HS-27A (cell line): ENCODE data around the gene SAMD4B.
A peak's percentile ranks its signal among the peaks of the same experiment; 100 is the strongest.

Experiments
- DNase-seq: peaks from one replicate; pipeline ENCODE4 v3.0.0-alpha.2; 2012; ENCODE audit warnings: low read depth, missing footprints

The SAMD4B gene

DNA sequence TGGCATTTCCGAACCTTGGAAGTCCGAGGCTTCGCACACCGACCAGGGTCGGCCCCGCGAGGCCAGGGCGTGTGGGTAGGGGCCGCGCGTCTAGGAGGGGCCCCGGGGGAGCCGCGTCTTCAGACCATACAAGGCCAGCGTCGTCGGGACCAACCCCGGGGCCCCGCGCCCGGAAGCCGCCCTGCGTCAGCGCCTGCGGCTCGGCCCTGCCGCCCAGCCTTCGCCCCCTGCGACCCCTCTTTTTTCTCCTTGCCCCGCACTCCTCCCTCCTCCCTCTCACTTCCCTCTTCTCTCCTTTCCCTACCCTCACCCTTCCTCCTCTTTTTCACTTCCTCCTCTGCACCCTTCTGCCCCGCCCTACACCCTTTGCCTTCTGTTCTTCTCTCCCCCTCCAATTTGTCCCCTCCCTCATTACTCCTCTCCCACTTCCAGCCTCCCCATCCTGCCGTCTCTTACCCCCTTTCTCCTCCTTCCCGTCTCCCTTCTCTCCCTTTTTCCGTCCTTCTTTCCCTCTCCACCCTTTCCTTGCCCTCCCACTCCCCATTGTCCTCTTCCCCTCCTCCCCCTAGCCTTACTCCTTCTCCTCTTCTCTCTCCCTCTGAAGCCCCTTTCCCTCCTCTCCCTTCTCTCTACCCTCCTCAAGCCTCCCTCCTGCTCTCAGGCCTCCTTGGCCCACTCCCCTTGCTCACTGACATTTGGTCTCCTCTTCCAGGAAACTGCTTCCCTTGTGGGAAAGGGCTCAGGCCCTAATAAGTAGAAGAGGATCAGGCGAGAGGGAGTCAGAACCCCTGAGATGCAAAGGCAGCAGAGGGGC, 68.0 kb downstream of the SAMD4B start:
- no peak for DNase-seq

DNA sequence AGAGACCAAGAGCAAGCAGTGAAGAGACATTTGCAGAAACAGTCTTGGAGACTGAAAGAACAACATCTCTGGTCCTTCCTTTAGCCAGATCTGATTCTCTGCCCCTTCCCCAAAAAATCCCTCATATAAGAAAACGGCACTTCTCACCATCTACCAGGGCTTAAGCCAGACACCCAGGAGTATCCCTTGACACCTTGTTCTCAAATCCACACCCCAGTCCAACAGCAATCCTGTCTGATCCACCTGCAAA, 68.5 kb downstream of the SAMD4B start:
- no peak for DNase-seq

DNA sequence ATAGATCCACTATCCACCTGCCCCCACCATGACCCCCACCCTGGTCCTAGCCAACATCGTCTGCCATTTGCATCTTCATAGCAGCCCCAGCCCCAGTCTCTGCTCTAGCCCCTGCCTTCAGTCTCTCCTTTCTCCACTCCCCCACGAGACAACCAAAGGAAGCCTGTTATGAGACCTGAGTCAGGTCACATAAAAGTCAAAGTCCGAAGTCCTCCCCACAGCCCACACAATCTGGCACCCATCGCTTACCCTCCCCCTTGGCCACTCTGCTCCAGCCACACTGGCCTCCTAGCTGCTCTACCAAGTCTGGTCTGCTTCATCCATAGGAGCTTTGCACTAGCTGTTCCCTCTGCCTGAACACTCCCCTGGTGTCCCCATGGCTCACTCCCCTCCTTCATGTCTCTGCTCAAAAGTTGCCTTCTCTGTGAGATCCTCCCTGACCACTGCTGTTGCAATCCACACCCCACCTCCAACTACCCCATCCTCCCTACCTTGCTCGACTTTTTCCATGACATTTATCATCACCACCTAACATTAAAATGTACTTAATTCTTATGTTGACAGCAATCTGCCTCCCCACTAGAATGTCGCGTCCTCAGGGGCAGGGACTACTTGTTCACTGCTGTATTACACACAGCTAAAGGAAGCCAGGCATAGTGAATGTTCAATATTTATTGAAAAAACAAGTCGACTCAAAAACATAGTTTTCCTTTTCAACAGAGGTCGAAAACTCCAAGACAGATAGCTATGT, 69.0 kb downstream of the SAMD4B start:
- DNase-seq, result no peak

DNA sequence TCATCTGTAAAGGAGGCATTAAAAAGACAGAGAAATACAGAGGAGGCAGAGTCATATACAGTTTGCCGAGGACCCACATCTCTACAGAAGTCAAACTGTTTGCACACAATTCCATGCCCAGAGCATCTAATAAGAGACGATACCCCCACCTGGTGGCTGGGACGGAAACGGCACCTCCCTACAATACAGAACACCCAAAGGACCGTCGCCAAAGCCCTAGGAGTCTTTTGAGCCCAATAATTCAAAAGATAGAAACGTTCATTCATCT, 69.5 kb downstream of the SAMD4B start:
- peak; percentile 99 for DNase-seq

DNA sequence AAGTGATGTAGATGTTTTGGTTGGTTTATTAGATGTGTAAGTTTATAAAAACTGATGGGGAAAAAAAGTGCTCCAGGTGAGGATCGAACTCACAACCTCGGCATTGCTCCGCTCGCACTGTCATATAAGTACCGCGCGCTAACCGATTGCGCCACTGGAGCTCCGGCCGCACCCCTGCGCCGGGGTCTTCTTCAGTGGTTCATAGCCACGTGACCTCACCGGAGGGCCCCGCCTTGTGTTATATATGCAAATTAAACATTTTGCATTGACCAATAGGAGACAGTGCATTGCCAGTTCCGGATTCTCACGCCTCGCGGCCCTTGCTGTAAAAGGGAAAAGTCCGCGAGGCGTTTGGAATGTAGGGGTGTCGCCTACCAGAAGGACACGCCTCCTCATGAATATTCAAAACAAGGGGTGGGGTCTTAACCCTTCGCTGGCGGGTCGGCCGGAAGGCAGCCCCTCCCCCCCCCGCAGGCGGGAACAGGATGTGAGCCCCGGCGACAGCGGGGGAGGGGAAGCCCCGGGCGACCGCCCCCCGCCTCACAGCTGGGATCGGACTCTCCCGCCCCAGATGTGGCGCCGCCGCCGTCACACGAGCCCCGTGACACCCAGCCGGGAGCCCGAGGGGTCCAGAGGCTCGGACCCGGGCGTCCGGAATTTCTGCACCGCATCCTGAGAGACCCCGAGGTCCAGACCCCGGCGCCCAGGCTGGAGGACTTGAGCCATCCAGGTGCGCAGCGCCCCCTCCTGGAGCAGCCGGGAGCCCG, 70.1 kb downstream of the SAMD4B start, which contains the start of gene PLEKHG2:
Gene PLEKHG2 (plus strand): TSS at position 570 of the 767 bp plus-strand sequence. CDS start 1,418 bp downstream, outside the sequence.
- DNase-seq, result peak; percentile 100

DNA sequence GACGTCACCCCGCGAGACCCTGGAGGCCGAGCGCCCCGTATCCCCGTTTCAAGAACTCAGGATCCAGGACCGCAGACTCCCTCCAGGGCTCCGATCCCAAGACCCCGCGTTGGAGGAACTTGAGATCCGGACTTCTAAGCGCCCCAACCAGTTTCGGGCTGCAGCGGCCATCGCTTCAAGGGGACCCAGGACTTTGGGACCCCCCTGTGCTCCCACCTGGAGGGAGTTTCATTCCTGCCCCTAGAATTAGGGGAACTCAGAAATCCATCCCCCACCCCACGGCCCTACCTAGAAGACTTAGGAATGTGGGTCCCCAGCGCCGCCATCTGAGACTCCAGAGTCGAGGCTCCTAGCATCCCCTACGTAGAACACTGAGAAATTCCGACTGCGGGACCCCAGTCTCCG, 70.6 kb downstream of the SAMD4B start:
- no peak for DNase-seq

DNA sequence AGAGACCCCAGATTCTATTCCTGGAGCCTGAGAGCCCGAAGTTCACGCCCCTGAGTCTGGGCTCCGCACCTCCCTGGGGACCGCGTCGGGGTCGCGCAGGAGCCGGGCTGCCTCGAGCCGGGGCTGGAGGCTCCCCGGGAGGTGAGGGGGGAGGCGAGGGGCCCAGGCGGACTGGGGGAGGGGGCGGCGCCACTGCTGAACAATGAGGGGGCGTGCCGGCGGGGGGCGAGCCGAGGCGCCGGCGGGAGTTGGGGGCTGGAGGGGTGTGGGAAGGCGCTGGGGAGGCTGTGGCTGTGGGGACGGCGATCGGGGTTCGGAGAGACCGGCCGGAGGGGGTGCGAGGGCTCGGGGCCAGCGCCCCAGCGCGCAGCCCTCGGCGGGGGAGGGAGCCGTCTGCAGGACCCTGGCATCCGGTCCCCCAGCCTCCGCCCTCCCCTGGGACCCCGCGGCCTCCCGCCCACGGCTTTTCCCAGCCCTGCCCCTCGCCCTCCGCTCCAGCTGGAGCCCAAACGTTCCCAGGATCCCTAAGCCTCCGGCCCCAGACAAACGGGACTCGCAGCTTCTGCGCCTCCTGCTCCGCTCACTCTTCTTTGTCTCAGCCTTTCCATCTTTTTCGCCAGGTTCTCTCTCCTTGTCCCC, 71.2 kb downstream of the SAMD4B start:
- no peak for DNase-seq

DNA sequence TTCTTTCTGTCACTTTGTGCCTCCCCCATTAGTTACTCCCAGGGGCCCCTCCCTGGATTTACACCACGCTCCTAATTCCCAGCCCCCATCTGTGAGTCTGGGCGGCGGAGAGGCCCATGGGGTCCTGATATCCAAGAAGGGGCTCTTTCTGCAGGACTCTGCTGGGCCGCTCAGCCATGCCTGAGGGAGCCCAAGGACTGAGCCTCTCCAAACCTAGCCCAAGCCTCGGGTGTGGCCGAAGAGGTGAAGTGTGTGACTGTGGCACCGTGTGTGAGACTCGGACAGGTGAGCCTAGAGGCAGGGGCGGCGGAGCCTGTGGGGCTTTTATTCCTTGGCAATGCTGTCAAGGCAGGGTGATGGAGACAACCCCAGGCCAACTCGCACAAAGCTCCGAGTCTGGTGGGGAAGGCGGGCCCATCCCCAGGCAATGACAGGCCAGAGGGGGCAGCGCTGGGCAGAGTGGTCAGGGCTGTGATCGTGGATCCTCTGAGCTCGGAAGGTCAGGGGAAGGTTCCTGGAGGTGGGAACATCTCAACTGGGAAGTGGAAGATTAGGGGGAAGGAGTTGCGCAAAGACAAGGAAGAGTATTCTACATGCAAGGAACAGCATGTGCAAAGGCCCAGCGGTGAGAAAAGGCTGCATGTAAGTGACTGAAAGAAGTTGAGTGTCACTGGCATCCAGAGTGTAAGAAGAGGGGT, 71.8 kb downstream of the SAMD4B start:
- no peak for DNase-seq

DNA sequence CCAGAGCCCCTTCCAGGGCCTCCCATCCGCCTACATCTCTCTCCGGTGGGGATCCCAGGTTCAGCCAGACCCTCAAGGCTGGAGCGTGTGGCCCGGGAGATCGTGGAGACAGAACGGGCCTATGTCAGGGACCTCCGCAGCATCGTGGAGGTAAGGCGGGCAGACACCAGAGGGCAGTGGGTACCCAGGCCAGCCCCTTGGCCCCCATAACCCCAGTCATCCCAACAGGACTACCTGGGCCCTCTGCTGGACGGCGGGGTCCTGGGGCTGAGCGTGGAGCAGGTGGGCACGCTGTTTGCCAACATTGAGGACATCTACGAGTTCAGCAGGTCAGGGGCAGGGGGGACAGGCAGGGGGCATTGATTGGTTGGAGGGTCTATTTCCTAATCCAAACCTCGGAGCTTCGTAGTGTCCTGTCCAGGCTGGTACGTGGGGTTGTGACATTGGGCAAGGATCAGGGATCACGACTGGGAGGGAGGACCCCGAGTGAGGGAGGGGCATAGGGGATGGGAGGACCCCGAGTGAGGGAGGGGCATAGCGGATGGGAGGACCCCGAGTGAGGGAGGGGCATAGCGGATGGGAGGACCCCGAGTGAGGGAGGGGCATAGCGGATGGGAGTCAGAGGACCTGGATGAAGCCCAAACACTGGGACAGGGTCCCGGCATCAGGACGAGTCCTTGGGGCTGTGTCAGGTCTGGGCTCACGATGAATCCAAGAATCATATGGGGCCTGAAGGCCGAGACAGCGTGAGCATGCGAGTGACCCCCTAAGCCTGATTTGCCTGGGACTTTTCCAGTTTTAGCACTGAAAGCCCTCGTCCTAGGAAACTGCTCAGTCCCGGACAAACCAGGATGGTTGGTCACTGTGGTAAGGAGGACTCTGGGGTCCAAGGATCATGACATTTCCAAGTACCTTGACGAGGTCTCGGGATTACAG, 73.2 kb downstream of the SAMD4B start:
- no peak for DNase-seq

DNA sequence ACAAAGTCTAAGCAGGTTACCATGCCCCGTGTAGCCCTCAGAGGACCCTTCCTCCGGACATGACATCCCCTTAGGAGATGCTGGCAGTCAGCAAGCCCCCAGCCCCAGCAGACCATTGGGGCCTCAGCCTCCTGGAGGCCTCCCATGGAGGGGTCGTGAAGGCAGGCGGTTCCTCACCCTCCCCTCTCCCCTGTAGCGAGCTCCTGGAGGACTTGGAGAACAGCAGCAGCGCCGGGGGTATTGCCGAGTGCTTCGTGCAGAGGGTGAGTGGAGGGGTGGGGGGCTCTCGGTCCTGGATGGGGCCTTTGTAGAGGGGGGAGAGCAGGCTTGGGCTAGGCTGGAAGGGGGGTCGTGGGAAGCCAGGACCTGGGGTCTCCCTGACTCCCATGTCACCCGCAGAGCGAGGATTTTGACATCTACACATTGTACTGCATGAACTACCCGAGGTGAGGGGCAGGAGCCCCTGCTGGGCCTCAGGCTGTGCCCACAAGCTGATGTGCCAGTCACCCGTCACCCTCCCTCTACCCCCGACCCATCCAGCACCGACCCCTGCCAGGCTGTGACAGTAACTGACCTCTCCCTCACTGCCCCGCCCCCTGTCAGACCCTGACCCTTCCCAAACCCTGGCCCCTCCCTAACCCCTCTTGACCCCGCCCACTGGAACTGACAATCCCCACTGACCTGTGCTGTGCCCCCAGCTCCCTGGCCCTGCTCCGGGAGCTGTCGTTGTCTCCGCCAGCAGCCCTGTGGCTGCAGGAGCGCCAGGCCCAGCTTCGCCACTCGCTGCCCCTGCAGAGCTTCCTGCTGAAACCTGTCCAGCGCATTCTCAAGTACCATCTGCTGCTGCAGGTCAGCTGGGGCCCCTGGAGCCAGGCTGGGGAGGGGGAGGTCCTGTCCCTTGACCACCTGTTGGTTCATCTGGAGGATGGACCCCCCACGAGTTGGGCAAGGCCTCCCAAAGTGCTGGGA, 74.2 kb downstream of the SAMD4B start:
- DNase-seq, result no peak

DNA sequence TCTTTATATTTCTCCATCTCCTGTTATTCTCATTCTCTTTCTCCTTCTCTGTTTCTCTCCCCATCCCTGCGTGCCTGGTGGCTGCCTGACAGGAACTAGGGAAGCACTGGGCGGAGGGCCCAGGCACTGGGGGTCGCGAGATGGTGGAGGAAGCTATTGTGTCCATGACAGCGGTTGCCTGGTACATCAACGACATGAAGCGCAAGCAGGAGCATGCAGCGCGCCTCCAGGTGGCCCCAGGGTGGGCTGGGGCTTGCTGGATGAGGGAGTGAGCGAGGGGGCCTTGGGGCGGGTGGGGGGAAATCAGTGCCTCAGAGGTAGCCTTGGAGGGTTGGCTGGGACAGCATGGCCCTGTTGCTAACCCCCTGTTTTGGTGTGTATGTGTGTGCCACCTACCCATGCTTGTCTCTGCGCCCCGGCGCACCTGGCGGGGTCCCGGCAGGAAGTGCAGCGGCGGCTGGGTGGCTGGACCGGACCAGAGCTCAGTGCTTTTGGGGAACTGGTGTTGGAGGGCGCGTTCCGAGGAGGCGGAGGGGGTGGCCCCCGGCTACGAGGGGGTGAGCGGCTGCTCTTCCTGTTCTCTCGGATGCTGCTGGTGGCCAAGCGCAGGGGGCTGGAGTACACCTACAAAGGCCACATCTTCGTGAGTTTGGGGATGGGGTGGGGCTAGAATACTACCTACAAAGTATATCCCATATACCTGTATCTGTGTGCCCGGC, 75.4 kb downstream of the SAMD4B start:
- DNase-seq, result no peak

DNA sequence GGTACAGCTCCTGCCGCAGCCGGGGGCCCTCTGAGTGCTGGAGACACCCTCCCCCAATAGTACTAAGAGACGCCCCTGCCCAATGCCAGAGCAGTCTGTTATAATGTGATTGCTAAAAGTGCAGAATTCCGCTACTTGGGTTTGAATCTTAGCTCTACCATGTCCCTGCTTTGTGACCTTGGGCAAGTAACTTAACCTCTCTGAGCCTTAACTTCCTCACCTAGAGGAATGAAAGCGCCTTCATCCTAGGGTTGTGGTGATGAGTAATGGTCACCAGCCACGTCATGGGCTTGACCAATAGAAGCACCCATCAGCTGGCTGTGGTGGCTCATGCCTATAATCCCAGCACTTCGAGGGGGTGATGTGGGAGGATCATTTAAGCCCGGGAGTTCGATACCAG, 76.8 kb downstream of the SAMD4B start:
- DNase-seq, result no peak

DNA sequence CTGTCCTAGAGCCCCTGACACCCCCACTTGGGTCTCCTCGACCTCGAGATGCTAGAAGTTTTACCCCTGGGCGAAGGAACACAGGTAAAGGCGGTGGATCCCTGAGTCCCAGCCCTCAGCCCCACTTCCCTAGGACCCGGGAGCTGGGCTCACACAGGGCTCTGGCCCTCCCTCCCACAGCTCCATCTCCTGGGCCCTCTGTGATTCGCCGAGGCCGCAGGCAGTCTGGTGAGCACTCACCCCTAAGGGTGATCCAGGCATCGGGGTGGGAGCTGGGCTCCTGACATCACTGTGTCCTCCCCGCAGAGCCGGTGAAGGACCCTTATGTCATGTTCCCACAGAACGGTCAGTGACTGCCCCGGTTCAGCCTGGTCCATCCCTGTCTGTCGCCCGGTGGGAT, 78.5 kb downstream of the SAMD4B start:
- no peak for DNase-seq

DNA sequence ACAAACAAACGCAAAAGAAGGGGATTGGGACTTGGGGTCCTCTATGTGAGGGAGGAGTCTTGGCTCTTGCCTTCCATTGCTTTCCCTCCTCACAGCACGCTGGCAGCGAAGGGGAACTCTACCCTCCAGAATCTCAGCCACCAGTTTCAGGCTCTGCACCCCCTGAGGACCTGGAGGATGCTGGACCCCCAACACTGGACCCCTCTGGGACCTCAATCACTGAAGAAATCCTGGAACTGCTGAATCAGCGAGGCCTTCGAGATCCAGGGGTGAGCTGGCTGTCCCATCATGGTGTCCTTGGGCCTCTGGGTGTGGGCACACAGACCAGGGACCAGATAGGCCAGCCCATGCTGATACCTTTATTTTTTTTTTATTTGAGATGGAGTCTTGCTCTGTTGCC, 79.8 kb downstream of the SAMD4B start:
- DNase-seq, result no peak

DNA sequence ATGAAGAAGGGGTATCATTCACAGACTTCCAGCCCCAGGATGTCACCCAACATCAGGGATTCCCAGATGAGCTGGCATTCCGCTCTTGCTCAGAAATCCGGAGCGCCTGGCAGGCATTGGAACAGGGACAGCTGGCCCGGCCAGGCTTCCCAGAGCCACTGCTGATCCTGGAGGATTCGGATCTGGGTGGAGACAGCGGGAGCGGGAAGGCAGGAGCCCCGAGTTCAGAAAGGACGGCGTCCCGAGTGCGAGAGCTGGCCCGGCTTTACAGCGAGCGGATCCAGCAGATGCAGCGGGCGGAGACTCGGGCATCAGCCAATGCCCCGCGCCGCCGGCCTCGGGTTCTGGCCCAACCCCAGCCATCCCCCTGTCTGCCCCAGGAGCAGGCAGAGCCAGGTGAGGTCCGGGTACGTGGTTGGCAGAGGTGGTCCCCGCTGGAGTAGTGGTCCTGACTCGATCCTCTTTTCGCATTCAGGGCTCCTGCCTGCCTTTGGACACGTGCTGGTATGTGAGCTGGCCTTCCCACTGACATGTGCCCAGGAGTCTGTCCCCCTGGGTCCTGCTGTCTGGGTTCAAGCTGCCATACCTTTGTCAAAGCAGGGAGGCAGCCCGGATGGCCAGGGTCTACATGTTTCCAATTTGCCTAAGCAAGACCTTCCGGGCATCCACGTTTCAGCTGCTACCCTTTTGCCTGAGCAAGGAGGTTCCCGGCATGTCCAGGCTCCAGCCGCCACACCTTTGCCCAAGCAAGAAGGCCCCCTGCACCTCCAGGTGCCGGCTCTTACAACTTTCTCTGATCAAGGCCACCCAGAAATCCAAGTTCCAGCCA, 81.3 kb downstream of the SAMD4B start:
- no peak for DNase-seq

DNA sequence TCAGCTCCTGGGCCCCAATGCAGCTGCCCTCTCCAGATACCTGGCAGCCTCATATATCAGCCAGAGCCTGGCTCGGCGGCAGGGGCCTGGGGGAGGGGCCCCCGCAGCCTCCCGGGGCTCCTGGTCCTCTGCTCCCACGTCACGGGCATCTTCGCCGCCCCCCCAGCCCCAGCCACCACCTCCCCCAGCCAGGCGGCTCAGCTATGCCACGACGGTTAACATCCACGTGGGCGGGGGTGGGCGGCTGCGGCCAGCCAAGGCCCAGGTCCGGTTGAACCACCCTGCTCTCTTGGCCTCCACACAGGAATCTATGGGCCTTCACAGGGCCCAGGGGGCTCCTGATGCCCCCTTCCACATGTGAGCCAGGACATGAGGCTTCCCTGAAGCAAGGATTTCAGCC, 82.7 kb downstream of the SAMD4B start:
- DNase-seq, result no peak

DNA sequence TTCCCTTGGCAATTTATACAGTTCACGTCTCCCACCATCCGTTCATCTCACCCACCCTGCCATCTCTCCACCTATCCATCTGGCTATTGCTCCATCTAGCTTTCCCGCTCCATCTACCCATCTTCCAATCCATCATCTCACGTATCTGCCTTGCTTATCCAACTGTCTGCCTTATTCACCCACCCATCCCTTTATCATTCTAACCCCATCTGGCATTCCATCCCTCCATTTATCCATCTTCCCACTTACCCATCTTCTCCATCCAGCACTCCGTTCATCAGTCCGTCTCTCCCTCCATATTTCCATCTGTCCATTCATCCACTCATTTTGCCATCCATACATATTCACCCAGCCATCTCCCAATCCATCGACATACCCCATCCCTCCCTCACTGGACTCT, 83.5 kb downstream of the SAMD4B start:
- DNase-seq, result no peak

DNA sequence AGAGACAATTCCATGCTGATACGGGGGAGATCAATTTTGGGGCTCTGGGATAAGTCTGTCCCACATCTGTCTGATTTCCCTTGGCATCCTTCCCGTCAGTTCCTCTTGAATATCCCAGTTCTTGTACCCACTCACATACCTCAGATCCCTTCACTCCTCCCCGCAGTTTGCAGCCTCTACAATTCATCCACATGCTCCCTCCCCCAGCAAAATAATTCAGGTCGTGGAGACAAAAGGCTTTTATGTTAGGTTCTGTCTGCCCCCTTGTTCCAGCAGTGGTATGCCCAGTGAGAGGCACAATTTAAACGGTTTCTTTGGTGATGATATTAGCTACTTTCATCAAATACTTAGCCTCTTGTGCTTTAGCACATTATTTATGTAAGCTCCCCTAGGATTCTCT, 83.9 kb downstream of the SAMD4B start:
- DNase-seq, result no peak
